NB4 (cell line): Measurements from ENCODE around the gene ZNF160.

ENCODE experiments used
- CTCF ChIP-seq: IDR thresholded peaks from one replicate; pipeline ENCODE4 v1.5.1; 2012; ENCODE audit warnings: low read depth, low read length
- MAX ChIP-seq: IDR thresholded peaks from 2 replicates; pipeline ENCODE4 v1.6.1; 2011; ENCODE audit warnings: low read depth, low read length
- POLR2A ChIP-seq: IDR thresholded peaks from 2 replicates; pipeline ENCODE4 v1.6.1; 2011; ENCODE audit warnings: mild to moderate bottlenecking; ENCODE audit not compliant: insufficient read length; ENCODE audit errors: extremely low read depth

- TF ChIP-seq POLR2A (no peak), CTCF (no peak), MAX (no peak)
Observed at GRCh38 chr19:53037101-53038097, 65.8 kb downstream of the ZNF160 start.
